PC-3 (cell line): ENCODE measurements around the gene PRDM11.

Experiments used
- CTCF ChIP-seq: fragments of 300-600 bp; sonication (generic); conservative IDR thresholded peaks from 2 replicates; pipeline ENCODE4 v1.5.1; 2017; ENCODE audit warnings: antibody characterized with exemption, low read depth, mild to moderate bottlenecking, low read length
- EZH2 ChIP-seq: fragments of 300-600 bp; sonication (generic); IDR thresholded peaks from one replicate; pipeline ENCODE4 v1.6.1; 2017; ENCODE audit warnings: antibody characterized with exemption, mild to moderate bottlenecking, low read length; ENCODE audit not compliant: unreplicated experiment
- EZH2phosphoT487 ChIP-seq: fragments of 300-600 bp; sonication (generic); IDR thresholded peaks from 2 replicates; pipeline ENCODE4 v1.6.1; 2018; ENCODE audit warnings: mild to moderate bottlenecking, antibody characterized with exemption, low read length, borderline replicate concordance

- no peak for TF ChIP-seq CTCF
- no peak for TF ChIP-seq EZH2
- no peak for TF ChIP-seq EZH2phosphoT487
Observed at GRCh38 chr11:45173064-45173463, 26.6 kb downstream of the PRDM11 start.
